Measurements from ENCODE around the gene TBX6.

DNA sequence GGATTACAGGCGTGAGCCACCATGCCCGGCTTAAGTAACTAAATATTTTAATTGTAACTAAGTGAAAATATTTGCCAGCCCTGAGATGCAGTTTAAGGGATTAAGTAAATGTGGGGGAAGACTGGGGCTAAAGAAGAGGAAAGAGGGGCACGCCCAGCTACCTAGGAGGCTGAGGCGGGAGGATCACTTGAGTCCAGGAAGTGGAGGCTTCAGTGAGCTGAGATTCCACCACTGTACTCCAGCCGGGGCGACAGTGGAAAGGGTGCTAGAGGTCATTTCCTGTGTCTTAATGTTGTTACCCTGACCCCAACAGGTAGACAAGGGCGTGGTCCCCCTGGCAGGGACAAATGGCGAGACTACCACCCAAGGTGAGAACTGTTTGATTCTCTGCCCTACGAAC is 23.4 kb downstream of the TBX6 start:
- TF ChIP-seq, protein P1, sequence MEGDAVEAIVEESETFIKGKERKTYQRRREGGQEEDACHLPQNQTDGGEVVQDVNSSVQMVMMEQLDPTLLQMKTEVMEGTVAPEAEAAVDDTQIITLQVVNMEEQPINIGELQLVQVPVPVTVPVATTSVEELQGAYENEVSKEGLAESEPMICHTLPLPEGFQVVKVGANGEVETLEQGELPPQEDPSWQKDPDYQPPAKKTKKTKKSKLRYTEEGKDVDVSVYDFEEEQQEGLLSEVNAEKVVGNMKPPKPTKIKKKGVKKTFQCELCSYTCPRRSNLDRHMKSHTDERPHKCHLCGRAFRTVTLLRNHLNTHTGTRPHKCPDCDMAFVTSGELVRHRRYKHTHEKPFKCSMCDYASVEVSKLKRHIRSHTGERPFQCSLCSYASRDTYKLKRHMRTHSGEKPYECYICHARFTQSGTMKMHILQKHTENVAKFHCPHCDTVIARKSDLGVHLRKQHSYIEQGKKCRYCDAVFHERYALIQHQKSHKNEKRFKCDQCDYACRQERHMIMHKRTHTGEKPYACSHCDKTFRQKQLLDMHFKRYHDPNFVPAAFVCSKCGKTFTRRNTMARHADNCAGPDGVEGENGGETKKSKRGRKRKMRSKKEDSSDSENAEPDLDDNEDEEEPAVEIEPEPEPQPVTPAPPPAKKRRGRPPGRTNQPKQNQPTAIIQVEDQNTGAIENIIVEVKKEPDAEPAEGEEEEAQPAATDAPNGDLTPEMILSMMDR (IDR thresholded peaks at IDR 0.05 in 2 of 3, conservative IDR thresholded peaks at IDR 0.05 in 1 of 3; ENCODE audit: control insufficient read depth in 2 of 3, extremely low read depth in 1 of 3, insufficient read depth in 1 of 3, low read depth in 3 of 3, low read length in 3 of 3), result no peak
- TF ChIP-seq, protein P2, sequence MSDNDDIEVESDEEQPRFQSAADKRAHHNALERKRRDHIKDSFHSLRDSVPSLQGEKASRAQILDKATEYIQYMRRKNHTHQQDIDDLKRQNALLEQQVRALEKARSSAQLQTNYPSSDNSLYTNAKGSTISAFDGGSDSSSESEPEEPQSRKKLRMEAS (IDR thresholded peaks at IDR 0.05; ENCODE audit: low read depth, low read length), result no peak
- TF ChIP-seq, protein P3, sequence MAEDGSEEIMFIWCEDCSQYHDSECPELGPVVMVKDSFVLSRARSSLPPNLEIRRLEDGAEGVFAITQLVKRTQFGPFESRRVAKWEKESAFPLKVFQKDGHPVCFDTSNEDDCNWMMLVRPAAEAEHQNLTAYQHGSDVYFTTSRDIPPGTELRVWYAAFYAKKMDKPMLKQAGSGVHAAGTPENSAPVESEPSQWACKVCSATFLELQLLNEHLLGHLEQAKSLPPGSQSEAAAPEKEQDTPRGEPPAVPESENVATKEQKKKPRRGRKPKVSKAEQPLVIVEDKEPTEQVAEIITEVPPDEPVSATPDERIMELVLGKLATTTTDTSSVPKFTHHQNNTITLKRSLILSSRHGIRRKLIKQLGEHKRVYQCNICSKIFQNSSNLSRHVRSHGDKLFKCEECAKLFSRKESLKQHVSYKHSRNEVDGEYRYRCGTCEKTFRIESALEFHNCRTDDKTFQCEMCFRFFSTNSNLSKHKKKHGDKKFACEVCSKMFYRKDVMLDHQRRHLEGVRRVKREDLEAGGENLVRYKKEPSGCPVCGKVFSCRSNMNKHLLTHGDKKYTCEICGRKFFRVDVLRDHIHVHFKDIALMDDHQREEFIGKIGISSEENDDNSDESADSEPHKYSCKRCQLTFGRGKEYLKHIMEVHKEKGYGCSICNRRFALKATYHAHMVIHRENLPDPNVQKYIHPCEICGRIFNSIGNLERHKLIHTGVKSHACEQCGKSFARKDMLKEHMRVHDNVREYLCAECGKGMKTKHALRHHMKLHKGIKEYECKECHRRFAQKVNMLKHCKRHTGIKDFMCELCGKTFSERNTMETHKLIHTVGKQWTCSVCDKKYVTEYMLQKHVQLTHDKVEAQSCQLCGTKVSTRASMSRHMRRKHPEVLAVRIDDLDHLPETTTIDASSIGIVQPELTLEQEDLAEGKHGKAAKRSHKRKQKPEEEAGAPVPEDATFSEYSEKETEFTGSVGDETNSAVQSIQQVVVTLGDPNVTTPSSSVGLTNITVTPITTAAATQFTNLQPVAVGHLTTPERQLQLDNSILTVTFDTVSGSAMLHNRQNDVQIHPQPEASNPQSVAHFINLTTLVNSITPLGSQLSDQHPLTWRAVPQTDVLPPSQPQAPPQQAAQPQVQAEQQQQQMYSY (CRISPR knock-in tag; IDR thresholded peaks at IDR 0.05), result no peak
- no peak for TF ChIP-seq HCFC1 (IDR thresholded peaks at IDR 0.05; ENCODE audit: low read length)

All from GM12878 (cell line).